Endothelial cell of umbilical vein (primary cell): ENCODE measurements around the gene CRTC1. TPM values are rescaled to one million over a fixed set of nuclear protein-coding genes. Genes with fewer than 3 reads are reported as not detected.

Experiments
- BruUV-seq: library from RNA; stranded (reverse); fragments of 400-500 nt; replicated peaks from 2 replicates; lab custom pipeline; 2021; lab: Mats Ljungman, UMichigan
- CTCF ChIA-PET: fragments of 300-600, 350-600 bp; sonication (Branson Sonifier 250); formaldehyde crosslinking; loops from one replicate; lab custom pipeline; 2021; ENCODE audit warnings: antibody characterized with exemption, inconsistent platforms; lab: Charles Lee
- POLR2A ChIA-PET: fragments of 300-600, 350-600 bp; sonication (Branson Sonifier 250); formaldehyde crosslinking; loops from one replicate; lab custom pipeline; 2021; ENCODE audit warnings: antibody characterized with exemption, inconsistent platforms; lab: Charles Lee
- DNase-seq: peaks from one replicate; pipeline ENCODE4 v3.0.0-alpha.2; 2011; ENCODE audit warnings: low read depth, low spot score
- FAIRE-seq: peaks from 2 replicates; lab custom pipeline; 2011; peaks lifted over from hg19 to GRCh38; lab: Jason Lieb, UNC
- H2AFZ ChIP-seq: 2 replicates; pipeline ENCODE4 v1.6.0; 2012; ENCODE audit warnings: low read depth, low read length, control low read depth, inconsistent platforms
- H3K27ac ChIP-seq: 2 replicates; pipeline ENCODE4 v1.5.1; 2011; ENCODE audit warnings: low read depth, mild to moderate bottlenecking, control low read depth, low read length, moderate library complexity; ENCODE audit not compliant: insufficient read depth
- H3K27me3 ChIP-seq, 2 experiments: 2 replicates each; pipeline versions ENCODE4 v1.6.0 to v1.6.1; 2011; ENCODE audit warnings: low read length in 2 of 2, mixed read lengths in 1 of 2; ENCODE audit not compliant: control insufficient read depth in 2 of 2, insufficient read depth in 2 of 2
- H3K36me3 ChIP-seq, 2 experiments: 2 replicates in 1 of 2; 3 replicates in 1 of 2; pipeline ENCODE4 v1.5.1; 2011; ENCODE audit warnings: low read length in 2 of 2, mild to moderate bottlenecking in 1 of 2, moderate library complexity in 1 of 2; ENCODE audit not compliant: control insufficient read depth in 2 of 2, insufficient read depth in 2 of 2; ENCODE audit errors: extremely low read depth in 1 of 2
- H3K4me1 ChIP-seq: 3 replicates; pipeline ENCODE4 v1.5.1; 2011; ENCODE audit warnings: mild to moderate bottlenecking, low read length; ENCODE audit not compliant: control insufficient read depth, insufficient read depth; ENCODE audit errors: extremely low read depth
- H3K4me2 ChIP-seq: 2 replicates; pipeline ENCODE4 v1.6.1; 2011; ENCODE audit warnings: low read length, control low read depth, mixed read lengths; ENCODE audit not compliant: insufficient read depth
- H3K4me3 ChIP-seq, 3 experiments: fragments of 200-600 bp in 1 of 3; sonication (generic), shearing (Covaris generic) in 1 of 3; replicated peaks in 1 of 3; 2 replicates each; pipeline ENCODE4 v1.5.1; 2011 to 2016; ENCODE audit warnings: control low read depth in 3 of 3, low read length in 3 of 3, mild to moderate bottlenecking in 2 of 3, inconsistent platforms in 1 of 3, low read depth in 1 of 3, moderate library complexity in 1 of 3; ENCODE audit not compliant: insufficient read depth in 1 of 3
- H3K79me2 ChIP-seq: 2 replicates; pipeline ENCODE4 v1.6.0; 2012; ENCODE audit warnings: low read length, inconsistent platforms; ENCODE audit not compliant: control insufficient read depth, insufficient read depth
- H3K9ac ChIP-seq: replicated peaks from 2 replicates; pipeline ENCODE3; 2011; ENCODE audit warnings: low read length, control low read depth; ENCODE audit not compliant: insufficient read depth; ENCODE audit errors: extremely low read depth
- H3K9me1 ChIP-seq: replicated peaks from 3 replicates; pipeline ENCODE4 v1.6.0; 2011; ENCODE audit warnings: mild to moderate bottlenecking, low read length; ENCODE audit not compliant: control insufficient read depth, insufficient read depth; ENCODE audit errors: extremely low read depth
- H3K9me3 ChIP-seq: replicated peaks from 2 replicates; pipeline ENCODE4 v1.5.1; 2012; ENCODE audit warnings: low read length, inconsistent platforms; ENCODE audit not compliant: control insufficient read depth, insufficient read depth
- H4K20me1 ChIP-seq: replicated peaks from 2 replicates; pipeline ENCODE3; 2011; ENCODE audit warnings: mild to moderate bottlenecking, low read length; ENCODE audit not compliant: control insufficient read depth, insufficient read depth; ENCODE audit errors: extremely low read depth
- EZH2 ChIP-seq: IDR thresholded peaks from 2 replicates; pipeline ENCODE4 v1.6.1; 2012; ENCODE audit warnings: borderline replicate concordance, low read depth, mild to moderate bottlenecking, moderate library complexity, low read length, inconsistent platforms; ENCODE audit not compliant: severe bottlenecking
- FOS ChIP-seq: IDR thresholded peaks from 2 replicates; pipeline ENCODE4 v1.6.1; 2011; ENCODE audit warnings: mild to moderate bottlenecking, low read length, moderate library complexity, borderline replicate concordance; ENCODE audit not compliant: insufficient read depth
- GATA2 ChIP-seq: IDR thresholded peaks from 2 replicates; pipeline ENCODE4 v1.7.0; 2011; ENCODE audit warnings: low read depth, mild to moderate bottlenecking, moderate library complexity, mixed read lengths, low read length; ENCODE audit not compliant: insufficient read length, insufficient read depth
- JUN ChIP-seq: IDR thresholded peaks from 2 replicates; pipeline ENCODE4 v1.6.1; 2011; ENCODE audit warnings: borderline replicate concordance, low read depth; ENCODE audit not compliant: insufficient read length, insufficient read depth
- MYC ChIP-seq: IDR thresholded peaks from one replicate; pipeline ENCODE4 v1.6.1; 2011; ENCODE audit warnings: mild to moderate bottlenecking, low read depth, low read length
- POLR2A ChIP-seq: IDR thresholded peaks from 2 replicates; pipeline ENCODE4 v1.6.1; 2012; ENCODE audit warnings: low read depth, mild to moderate bottlenecking, control low read depth, low read length
- POLR2AphosphoS5 ChIP-seq: IDR thresholded peaks from 2 replicates; pipeline ENCODE4 v1.6.1; 2012; ENCODE audit warnings: low read depth, mild to moderate bottlenecking, control low read depth, low read length, moderate library complexity; ENCODE audit not compliant: insufficient read depth
- dilution Hi-C: fragments of 300-500 bp; cut with MboI; formaldehyde crosslinking; loops from one replicate; pipeline ENCODE4 v1.15.0; 2019; ENCODE audit warnings: low sequenced_read_pairs; ENCODE audit not compliant: extremely low pct_ligation_motif_present
- intact Hi-C: fragments of 100-400 bp; cut with micrococcal nuclease; formaldehyde crosslinking; loops from one replicate; pipeline ENCODE4 v1.10.0; 2022
- polyA plus RNA-seq, 4 experiments: library from polyadenylated mRNA; depleted of rRNA in 3 of 4; stranded (reverse) in 3 of 4; unstranded in 1 of 4; fragments of >200 nt; gene quantifications; 2 replicates each; pipeline versions ENCODE4 v1.2.1 to v1.2.3, GENCODE V29; 2011 to 2012; ENCODE audit warnings: missing spikeins in 1 of 4
- total RNA-seq: library from RNA; stranded (reverse); gene quantifications from 2 replicates; pipeline ENCODE4 v1.2.3, GENCODE V29; 2021
- TF ChIP-seq, protein P1 (sequence below): IDR thresholded peaks from 2 replicates; pipeline ENCODE4 v1.6.1; 2011; ENCODE audit not compliant: insufficient read depth, insufficient read length
- TF ChIP-seq, protein P2 (sequence below), 2 donors: IDR thresholded peaks; 1 replicate in 1 of 2; 2 replicates in 1 of 2; pipeline ENCODE4 v1.5.1; 2011; ENCODE audit warnings: low read length in 2 of 2, mild to moderate bottlenecking in 2 of 2, moderate library complexity in 2 of 2, control low read depth in 1 of 2, inconsistent platforms in 1 of 2, low read depth in 1 of 2; ENCODE audit not compliant: insufficient read depth in 1 of 2; ENCODE audit errors: extremely low read depth in 1 of 2

The CRTC1 gene
- total and polyA plus RNA-seq, 2 donors (not counting 3 experiments of a cell fraction or from before 2014, with no cell fraction given): 4.2 to 11.4 TPM

DNA sequence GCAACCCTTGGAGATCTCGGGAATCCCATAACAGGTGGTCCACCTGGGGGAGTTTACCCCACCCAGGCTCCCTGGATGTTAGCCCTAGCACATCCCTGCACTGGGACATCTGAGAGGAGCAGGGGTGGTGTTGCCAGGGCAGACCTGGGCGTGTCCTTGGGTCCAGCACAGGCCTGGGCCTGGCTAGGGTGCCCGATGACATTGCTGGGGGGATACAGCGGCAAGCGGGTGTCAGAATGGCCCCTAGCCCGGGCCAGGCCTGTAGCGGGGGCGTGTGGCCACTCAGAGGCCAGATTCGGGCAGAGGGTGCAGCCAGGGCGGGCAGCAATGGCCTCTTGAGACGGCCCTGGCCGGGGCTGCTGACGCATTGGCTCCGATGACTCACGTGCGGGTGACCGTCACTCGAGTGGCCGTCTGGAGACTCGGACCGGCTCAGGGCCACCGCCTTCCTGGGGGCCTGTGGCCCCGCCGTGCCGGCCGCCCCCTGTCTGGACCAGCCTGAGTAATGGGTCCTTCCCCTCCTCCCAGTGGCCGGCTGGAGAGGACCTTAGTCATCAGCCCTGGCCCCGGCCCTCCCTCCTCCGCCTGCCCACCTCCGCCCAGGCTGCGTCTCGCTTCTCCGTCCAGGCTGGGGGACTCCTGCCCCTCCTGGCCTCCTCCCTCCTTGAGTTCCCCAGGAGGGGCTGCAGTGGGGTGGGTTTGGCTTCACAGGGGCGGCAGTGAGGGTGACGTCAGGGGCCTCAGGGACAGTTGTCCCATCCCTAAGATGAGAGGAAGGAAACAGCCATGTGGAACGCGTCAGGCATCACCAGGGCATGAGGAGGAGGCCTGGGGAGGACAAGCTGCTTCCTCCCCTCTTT is 23.2 kb upstream of the CRTC1 start:
- H3K9me1 ChIP-seq: no peaks in the 10 kb centered on the region
- FAIRE-seq: no peak
- no peak for DNase-seq
- H3K4me2 ChIP-seq: no peak overlapping the region
- no TSS peak for BruUV-seq
- dilution Hi-C loops (no loop called here), intact Hi-C loops (loop anchor here (1.0 kb wide), 1 partner anchor 10 kb away; no protein-coding TSS in a partner anchor)
- no peaks in the 10 kb centered on the region for H3K9me3 ChIP-seq
- no peak overlapping the region for H3K27ac ChIP-seq
- H4K20me1 ChIP-seq: no peaks in the 10 kb centered on the region
- no peak overlapping the region for H2AFZ ChIP-seq
- TF ChIP-seq, protein P1, sequence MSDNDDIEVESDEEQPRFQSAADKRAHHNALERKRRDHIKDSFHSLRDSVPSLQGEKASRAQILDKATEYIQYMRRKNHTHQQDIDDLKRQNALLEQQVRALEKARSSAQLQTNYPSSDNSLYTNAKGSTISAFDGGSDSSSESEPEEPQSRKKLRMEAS: no peak
- no peak for TF ChIP-seq FOS
- no peak for TF ChIP-seq EZH2
- TF ChIP-seq POLR2AphosphoS5: no peak
- TF ChIP-seq GATA2: no peak
- TF ChIP-seq POLR2A: no peak
- TF ChIP-seq MYC: no peak
- TF ChIP-seq, protein P2, sequence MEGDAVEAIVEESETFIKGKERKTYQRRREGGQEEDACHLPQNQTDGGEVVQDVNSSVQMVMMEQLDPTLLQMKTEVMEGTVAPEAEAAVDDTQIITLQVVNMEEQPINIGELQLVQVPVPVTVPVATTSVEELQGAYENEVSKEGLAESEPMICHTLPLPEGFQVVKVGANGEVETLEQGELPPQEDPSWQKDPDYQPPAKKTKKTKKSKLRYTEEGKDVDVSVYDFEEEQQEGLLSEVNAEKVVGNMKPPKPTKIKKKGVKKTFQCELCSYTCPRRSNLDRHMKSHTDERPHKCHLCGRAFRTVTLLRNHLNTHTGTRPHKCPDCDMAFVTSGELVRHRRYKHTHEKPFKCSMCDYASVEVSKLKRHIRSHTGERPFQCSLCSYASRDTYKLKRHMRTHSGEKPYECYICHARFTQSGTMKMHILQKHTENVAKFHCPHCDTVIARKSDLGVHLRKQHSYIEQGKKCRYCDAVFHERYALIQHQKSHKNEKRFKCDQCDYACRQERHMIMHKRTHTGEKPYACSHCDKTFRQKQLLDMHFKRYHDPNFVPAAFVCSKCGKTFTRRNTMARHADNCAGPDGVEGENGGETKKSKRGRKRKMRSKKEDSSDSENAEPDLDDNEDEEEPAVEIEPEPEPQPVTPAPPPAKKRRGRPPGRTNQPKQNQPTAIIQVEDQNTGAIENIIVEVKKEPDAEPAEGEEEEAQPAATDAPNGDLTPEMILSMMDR (IDR thresholded peaks at IDR 0.05; ENCODE audit: extremely low read depth in 1 of 2, insufficient read depth in 1 of 2, low read depth in 1 of 2, low read length in 2 of 2): no peak
- no peak for TF ChIP-seq JUN
- H3K9ac ChIP-seq: no peak overlapping the region
- no peaks in the 10 kb centered on the region for H3K36me3 ChIP-seq
- ChIA-PET POLR2A (no interaction called here), CTCF (interaction anchor here (0.9 to 1.5 kb wide), 4 partner anchors 12 to 187 kb away, joined by 3 to 7 read pairs (median 4); no protein-coding TSS in a partner anchor)
- H3K79me2 ChIP-seq: no peaks in the 10 kb centered on the region
- peaks cover 3% of the 10 kb centered on the region for H3K4me1 ChIP-seq
- no peak overlapping the region for H3K4me3 ChIP-seq
- H3K27me3 ChIP-seq: no peaks in the 10 kb centered on the region
